K562 (cell line): ENCODE measurements around the gene CHAD. TPM values are rescaled to one million over a fixed set of nuclear protein-coding genes. Genes with fewer than 3 reads are reported as not detected.
A peak's percentile ranks its signal among the peaks of the same experiment; 100 is the strongest.

Experiments used
- ARHGAP35 ChIP-seq: fragments of 450-650 bp; IDR thresholded peaks from 2 replicates; pipeline ENCODE4 v1.6.1; 2018; ENCODE audit not compliant: partially characterized antibody
- ARNT ChIP-seq, 2 experiments: fragments of 450-650 bp; IDR thresholded peaks; 2 replicates each; pipeline ENCODE4 v1.6.1; 2016; ENCODE audit warnings: mild to moderate bottlenecking in 1 of 2
- CREB3 ChIP-seq: fragments of 450-650 bp; conservative IDR thresholded peaks from 2 replicates; pipeline ENCODE4 v1.6.1; 2016; ENCODE audit warnings: missing genetic modification characterization, low read depth, mild to moderate bottlenecking, missing compliant biosample characterization, moderate library complexity
- DPF2 ChIP-seq: fragments of 450-650 bp; IDR thresholded peaks from 2 replicates; pipeline ENCODE4 v1.6.1; 2016
- FOXM1 ChIP-seq, 2 experiments: fragments of 450-650 bp in 1 of 2; sonication (generic) in 1 of 2; formaldehyde crosslinking in 1 of 2; IDR thresholded peaks; 2 replicates each; pipeline versions ENCODE4 v1.6.1 to v1.9.0; 2017 to 2022; ENCODE audit warnings: low read depth in 2 of 2, mild to moderate bottlenecking in 2 of 2, missing genetic modification reagents in 1 of 2, moderate library complexity in 1 of 2
- HDAC8 ChIP-seq: fragments of 450-650 bp; IDR thresholded peaks from 2 replicates; pipeline ENCODE4 v1.6.1; 2016; ENCODE audit warnings: mild to moderate bottlenecking, missing genetic modification characterization, moderate library complexity, missing compliant biosample characterization
- IRF2 ChIP-seq: sonication (generic); formaldehyde crosslinking; IDR thresholded peaks from 2 replicates; pipeline ENCODE4 v1.8.1; 2022; ENCODE audit warnings: mild to moderate bottlenecking, missing genetic modification reagents
- MAFK ChIP-seq: IDR thresholded peaks from 2 replicates; pipeline ENCODE4 v1.6.1; 2011; ENCODE audit warnings: low read length, improper control_type of control experiment
- PATZ1 ChIP-seq: fragments of 250-450 bp; sonication (Bioruptor Pico); IDR thresholded peaks from 2 replicates; pipeline ENCODE4 v1.5.0; 2020; ENCODE audit warnings: mild to moderate bottlenecking, borderline replicate concordance
- RB1 ChIP-seq: fragments of 450-650 bp; IDR thresholded peaks from 2 replicates; pipeline ENCODE4 v1.6.1; 2017; ENCODE audit warnings: low read depth, mild to moderate bottlenecking
- RCOR1 ChIP-seq, 2 experiments: IDR thresholded peaks; 2 replicates each; pipeline ENCODE4 v1.6.1; 2012; ENCODE audit warnings: low read depth in 2 of 2, low read length in 2 of 2, borderline replicate concordance in 1 of 2, improper control_type of control experiment in 1 of 2
- RNF219 ChIP-seq: fragments of 250-450 bp; sonication (Bioruptor Pico); IDR thresholded peaks from 2 replicates; pipeline ENCODE4 v1.5.0; 2022; ENCODE audit warnings: mild to moderate bottlenecking
- SRF ChIP-seq, 2 experiments: fragments of 250-450, 450-650 bp in 1 of 2; sonication (Bioruptor Pico) in 1 of 2; sonication (generic) in 1 of 2; formaldehyde crosslinking; IDR thresholded peaks; 2 replicates each; pipeline versions ENCODE4 v1.5.0 to v1.5.1; 2020 to 2022; ENCODE audit warnings: mild to moderate bottlenecking in 1 of 2, missing genetic modification reagents in 1 of 2
- TBL1XR1 ChIP-seq, 2 experiments: IDR thresholded peaks; 2 replicates each; pipeline ENCODE4 v1.6.1; 2012; ENCODE audit warnings: improper control_type of control experiment in 2 of 2, low read length in 2 of 2, mild to moderate bottlenecking in 1 of 2
- TCF3 ChIP-seq: sonication (generic); formaldehyde crosslinking; IDR thresholded peaks from 2 replicates; pipeline ENCODE4 v1.4.0; 2020; ENCODE audit warnings: mild to moderate bottlenecking, missing genetic modification reagents
- TEAD1 ChIP-seq, 2 experiments: fragments of 450-650 bp in 1 of 2; sonication (generic) in 1 of 2; formaldehyde crosslinking; IDR thresholded peaks; 2 replicates each; pipeline versions ENCODE4 v1.4.0 to v1.8.0; 2020 to 2022; ENCODE audit warnings: mild to moderate bottlenecking in 2 of 2, missing genetic modification reagents in 1 of 2
- ZBED1 ChIP-seq: IDR thresholded peaks from 2 replicates; pipeline ENCODE4 v1.6.1; 2014
- ZC3H4 ChIP-seq: sonication (generic); formaldehyde crosslinking; IDR thresholded peaks from 2 replicates; pipeline ENCODE4 v1.9.0; 2021; ENCODE audit warnings: missing genetic modification reagents, borderline replicate concordance
- ZEB2 ChIP-seq: fragments of 450-650 bp; IDR thresholded peaks from 2 replicates; pipeline ENCODE4 v1.6.1; 2016
- ZKSCAN1 ChIP-seq: fragments of 150-350 bp; IDR thresholded peaks from 2 replicates; pipeline ENCODE4 v1.6.1; 2016; ENCODE audit warnings: low read depth, low read length
- ZNF184 ChIP-seq: sonication (generic); formaldehyde crosslinking; IDR thresholded peaks from 2 replicates; pipeline ENCODE4 v1.5.0; 2020; ENCODE audit warnings: missing genetic modification reagents
- ZNF354B ChIP-seq: fragments of 250-450 bp; sonication (Bioruptor Pico); IDR thresholded peaks from 2 replicates; pipeline ENCODE4 v1.4.0; 2020
- ZNF507 ChIP-seq: conservative IDR thresholded peaks from 2 replicates; pipeline ENCODE4 v1.6.1; 2017; ENCODE audit warnings: missing genetic modification characterization, missing compliant biosample characterization
- ZNF655 ChIP-seq: fragments of 250-450 bp; sonication (Bioruptor Pico); IDR thresholded peaks from 2 replicates; pipeline ENCODE4 v1.5.0; 2021
- ZNF766 ChIP-seq: fragments of 200-800 bp; sonication (Bioruptor generic); conservative IDR thresholded peaks from 2 replicates; pipeline ENCODE4 v1.6.1; 2016; ENCODE audit warnings: missing genetic modification characterization, missing compliant biosample characterization
- polyA plus RNA-seq, 8 experiments: library from polyadenylated mRNA; depleted of rRNA in 4 of 8; stranded (reverse) in 5 of 8; unstranded in 3 of 8; fragments of >200 nt; fragmentation: Nextera tagmentation in 2 of 8; fragmentation: Illumina TruSeq in 1 of 8; extraction: Ambion mirVana in 2 of 8; extraction: Trizol in 1 of 8; gene quantifications; 2 replicates each; pipeline versions ENCODE4 v1.2.1 to v1.2.3, GENCODE V29; 2011 to 2014; ENCODE audit warnings: inconsistent platforms in 1 of 8, missing spikeins in 1 of 8
- total RNA-seq, 7 experiments: library from RNA; depleted of rRNA in 6 of 7; stranded (reverse); fragments of >200 nt in 6 of 7; fragmentation: Illumina TruSeq in 2 of 7; extraction: Trizol in 2 of 7; gene quantifications; 2 replicates each; pipeline versions ENCODE4 v1.2.1 to v1.2.3, GENCODE V29; 2011 to 2021; ENCODE audit warnings: low replicate concordance in 1 of 7

The CHAD gene
- total and polyA plus RNA-seq, 9 of the 15 experiments (the other 6 are each of a cell fraction or from before 2014, with no cell fraction given) = not detected

GRCh38 chr17:50448643-50449042 lies 20.0 kb downstream of the CHAD start (continued):
- 0 out of 2 replicates have a peak, but pooled peaks have one; percentile 21 for TF ChIP-seq RNF219 (CRISPR knock-in tag)
- peak; percentile 96 for TF ChIP-seq ZNF766 (CRISPR knock-in tag)
- no peak for TF ChIP-seq ZNF184
- peak; percentile 75; the same call in 1 of the 2 replicates for TF ChIP-seq ZNF354B (CRISPR knock-in tag)
- peak; percentile 95 for TF ChIP-seq CREB3 (tag)
- TF ChIP-seq ARNT (IDR thresholded peaks at IDR 0.05) = no peak
- TF ChIP-seq SRF (CRISPR knock-in tag; IDR thresholded peaks at IDR 0.05) = no peak
- no peak for TF ChIP-seq ZEB2
- no peak for TF ChIP-seq DPF2
- 0 out of 2 replicates have a peak, but pooled peaks have one; percentile 46 for TF ChIP-seq PATZ1 (CRISPR knock-in tag)
- TF ChIP-seq MAFK = no peak
- no peak for TF ChIP-seq TBL1XR1 (IDR thresholded peaks at IDR 0.05; ENCODE audit: low read length in 2 of 2)
- peak in 1 of 2 experiments; percentile 95; a peak in 2 of 4 replicates for TF ChIP-seq TEAD1 (CRISPR knock-in tag; IDR thresholded peaks at IDR 0.05)
- no peak for TF ChIP-seq ZNF655 (CRISPR knock-in tag)
- TF ChIP-seq RCOR1 (IDR thresholded peaks at IDR 0.05; ENCODE audit: borderline replicate concordance in 1 of 2, low read depth in 2 of 2, low read length in 2 of 2) = no peak
- TF ChIP-seq ZBED1 = no peak
- TF ChIP-seq TCF3 = no peak
- TF ChIP-seq HDAC8 (tag) = peak; percentile 92
- no peak for TF ChIP-seq ZNF507 (tag)
- no peak for TF ChIP-seq RB1
- TF ChIP-seq FOXM1 (IDR thresholded peaks at IDR 0.05; ENCODE audit: low read depth) = no peak
- no peak for TF ChIP-seq FOXM1 (CRISPR knock-in tag; IDR thresholded peaks at IDR 0.05; ENCODE audit: low read depth)
- no peak for TF ChIP-seq ZKSCAN1
- no peak for TF ChIP-seq ARHGAP35
- TF ChIP-seq IRF2 (CRISPR knock-in tag) = no peak
- no peak for TF ChIP-seq ZC3H4 (CRISPR knock-in tag)
